Thyroid gland (tissue), 4 donors: ENCODE results near the gene TTC34.

Experiments
- POLR2A ChIP-seq, 2 donors: fragments of 450-650 bp; IDR thresholded peaks; one replicate each; pipeline ENCODE4 v1.6.1; 2017; ENCODE audit warnings: antibody characterized with exemption in 2 of 2, mild to moderate bottlenecking in 2 of 2, moderate library complexity in 1 of 2
- TF ChIP-seq, protein P1 (sequence below), 6 experiments: fragments of 200-600 bp in 3 of 6; fragments of 450-650 bp in 3 of 6; sonication (generic) in 3 of 6; IDR thresholded peaks; one replicate each; pipeline ENCODE4 v1.5.1; 2016 to 2019; ENCODE audit warnings: antibody characterized with exemption in 6 of 6, mild to moderate bottlenecking in 2 of 6, inconsistent platforms in 1 of 6, moderate library complexity in 1 of 6

DNA sequence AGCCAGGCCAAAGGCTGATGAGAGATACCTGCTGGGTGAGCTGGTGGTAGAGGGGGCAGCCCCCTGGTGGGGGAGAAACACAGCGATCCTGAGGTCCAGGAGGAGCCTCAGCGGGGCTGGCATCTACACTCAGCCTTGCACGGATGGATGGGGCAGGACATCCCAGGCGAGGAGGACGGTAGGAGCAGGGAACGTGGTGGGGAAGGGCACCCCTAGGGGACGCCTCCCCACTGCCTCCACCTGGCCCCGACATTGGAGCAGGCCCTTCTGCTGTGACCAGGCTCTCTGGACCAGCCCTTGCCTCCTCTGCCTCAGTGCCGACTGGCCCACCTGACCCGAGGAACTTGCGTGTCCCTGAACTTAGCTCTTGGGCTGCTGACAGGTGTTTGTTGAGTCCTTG, 162.3 kb downstream of the TTC34 start:
- TF ChIP-seq, protein P1, sequence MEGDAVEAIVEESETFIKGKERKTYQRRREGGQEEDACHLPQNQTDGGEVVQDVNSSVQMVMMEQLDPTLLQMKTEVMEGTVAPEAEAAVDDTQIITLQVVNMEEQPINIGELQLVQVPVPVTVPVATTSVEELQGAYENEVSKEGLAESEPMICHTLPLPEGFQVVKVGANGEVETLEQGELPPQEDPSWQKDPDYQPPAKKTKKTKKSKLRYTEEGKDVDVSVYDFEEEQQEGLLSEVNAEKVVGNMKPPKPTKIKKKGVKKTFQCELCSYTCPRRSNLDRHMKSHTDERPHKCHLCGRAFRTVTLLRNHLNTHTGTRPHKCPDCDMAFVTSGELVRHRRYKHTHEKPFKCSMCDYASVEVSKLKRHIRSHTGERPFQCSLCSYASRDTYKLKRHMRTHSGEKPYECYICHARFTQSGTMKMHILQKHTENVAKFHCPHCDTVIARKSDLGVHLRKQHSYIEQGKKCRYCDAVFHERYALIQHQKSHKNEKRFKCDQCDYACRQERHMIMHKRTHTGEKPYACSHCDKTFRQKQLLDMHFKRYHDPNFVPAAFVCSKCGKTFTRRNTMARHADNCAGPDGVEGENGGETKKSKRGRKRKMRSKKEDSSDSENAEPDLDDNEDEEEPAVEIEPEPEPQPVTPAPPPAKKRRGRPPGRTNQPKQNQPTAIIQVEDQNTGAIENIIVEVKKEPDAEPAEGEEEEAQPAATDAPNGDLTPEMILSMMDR (IDR thresholded peaks at IDR 0.05), result no peak
- TF ChIP-seq POLR2A (IDR thresholded peaks at IDR 0.05), result no peak
